ENCODE data around the gene HS3ST3B1.

- TF ChIP-seq CTCF (IDR thresholded peaks at IDR 0.05 in 4 of 5, conservative IDR thresholded peaks at IDR 0.05 in 1 of 5): no peak
- no peak for TF ChIP-seq POLR2A (IDR thresholded peaks at IDR 0.05)
Observed at GRCh38 chr17:14304773-14305517, 4.1 kb downstream of the HS3ST3B1 start.
